IPS-15b (cell line): Measurements from ENCODE around the gene YAP1.
"Not testable (repeated sequence)": the region's sequence is repeated elsewhere in the genome, so short reads cannot be mapped to it uniquely, and the experiment has no call there.

Experiments used
- H3K27me3 ChIP-seq: one replicate; pipeline ENCODE4 v1.6.1; 2013; ENCODE audit warnings: low read length; ENCODE audit not compliant: control insufficient read depth, insufficient read depth
- H3K36me3 ChIP-seq: one replicate; pipeline ENCODE4 v1.6.1; 2013; ENCODE audit warnings: low read length; ENCODE audit not compliant: control insufficient read depth, insufficient read depth
- H3K4me1 ChIP-seq: one replicate; pipeline ENCODE4 v1.6.1; 2013; ENCODE audit warnings: mild to moderate bottlenecking, low read length; ENCODE audit not compliant: control insufficient read depth, insufficient read depth
- H3K4me3 ChIP-seq: one replicate; pipeline ENCODE4 v1.5.1; 2013; ENCODE audit warnings: low read depth, low read length
- H3K9ac ChIP-seq: one replicate; pipeline ENCODE4 v1.6.1; 2013; ENCODE audit warnings: low read depth, mild to moderate bottlenecking, low read length
- H3K9me3 ChIP-seq: one replicate; pipeline ENCODE4 v1.6.1; 2013; ENCODE audit warnings: mild to moderate bottlenecking, low read length; ENCODE audit not compliant: control insufficient read depth, insufficient read depth

Gene YAP1

DNA sequence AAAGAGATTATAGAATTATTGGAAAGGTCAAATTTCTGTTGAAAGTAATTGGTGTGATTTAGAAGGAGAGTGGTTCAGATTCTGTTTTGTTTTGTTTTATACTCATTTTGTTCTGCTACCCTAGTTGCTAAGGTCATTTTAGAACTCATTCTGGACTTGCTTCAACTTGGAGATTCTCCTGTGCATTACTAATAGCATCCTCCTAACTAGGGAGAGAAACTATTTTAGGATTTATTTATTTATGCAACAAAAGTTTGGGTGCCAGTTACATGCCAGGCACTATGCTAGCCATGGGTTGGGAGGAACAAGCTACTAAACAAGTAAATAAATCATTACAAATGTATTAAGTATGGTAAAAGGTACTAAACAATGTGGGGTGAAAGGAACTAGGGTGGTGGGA lies 84.0 kb downstream of the YAP1 start:
- H3K27me3 ChIP-seq: no peaks in the 10 kb centered on the region

DNA sequence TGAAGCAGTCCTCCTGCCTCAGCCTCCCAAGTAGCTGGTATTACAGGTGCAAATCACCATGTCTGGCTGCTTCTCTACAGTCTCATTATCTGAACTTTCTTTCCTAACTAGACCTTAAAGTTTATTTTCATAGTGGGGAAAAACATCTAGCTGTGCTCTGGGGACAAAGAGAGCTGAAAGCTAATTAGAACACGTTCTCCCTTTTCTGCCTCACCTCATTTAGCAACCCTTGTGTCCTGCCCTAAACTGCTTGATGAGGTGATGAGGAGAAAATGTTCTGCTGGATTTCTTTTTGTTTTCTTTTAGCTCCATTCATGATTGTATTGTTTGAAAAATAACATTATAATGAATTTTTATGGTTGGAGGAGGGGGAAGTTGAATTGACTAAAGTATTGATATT lies 84.7 kb downstream of the YAP1 start:
- Histone ChIP-seq H3K4me1 (peaks cover 26% of the 10 kb centered on the region), H3K36me3 (no peaks in the 10 kb centered on the region), H3K9ac (no peak overlapping the region), H3K9me3 (no peaks in the 10 kb centered on the region), H3K27me3 (no peaks in the 10 kb centered on the region), H3K4me3 (no peak overlapping the region)

More for the DNA sequence above, 84.0 kb downstream of the YAP1 start:
- no peaks in the 10 kb centered on the region for H3K36me3 ChIP-seq
- peaks cover 25% of the 10 kb centered on the region for H3K4me1 ChIP-seq
- no peak overlapping the region for H3K9ac ChIP-seq
- H3K4me3 ChIP-seq: no peak overlapping the region
- no peaks in the 10 kb centered on the region for H3K9me3 ChIP-seq

DNA sequence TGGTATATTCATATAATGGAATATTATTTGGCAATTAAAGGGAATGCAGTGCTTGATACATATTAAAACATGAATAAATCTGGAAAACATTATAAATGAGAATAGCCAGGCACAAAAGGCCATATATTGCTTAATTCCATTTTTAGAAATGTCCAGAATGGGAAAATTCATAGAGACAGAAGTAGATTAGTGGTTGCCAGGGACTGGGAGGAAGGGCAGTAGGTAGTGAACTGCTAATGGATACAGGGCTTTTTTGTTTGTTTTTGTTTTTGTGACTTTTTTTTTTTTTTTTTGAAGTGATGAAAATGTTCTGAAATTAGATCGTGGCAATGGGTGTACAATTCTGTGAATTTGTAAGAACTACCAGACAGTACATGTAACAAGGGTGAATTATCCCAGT lies 86.1 kb downstream of the YAP1 start:
- H3K36me3 ChIP-seq: no peaks in the 10 kb centered on the region
- H3K4me1 ChIP-seq: peaks cover 34% of the 10 kb centered on the region
- H3K27me3 ChIP-seq: no peaks in the 10 kb centered on the region
- H3K9me3 ChIP-seq: no peaks in the 10 kb centered on the region
- H3K9ac ChIP-seq: no peak overlapping the region
- H3K4me3 ChIP-seq: no peak overlapping the region

DNA sequence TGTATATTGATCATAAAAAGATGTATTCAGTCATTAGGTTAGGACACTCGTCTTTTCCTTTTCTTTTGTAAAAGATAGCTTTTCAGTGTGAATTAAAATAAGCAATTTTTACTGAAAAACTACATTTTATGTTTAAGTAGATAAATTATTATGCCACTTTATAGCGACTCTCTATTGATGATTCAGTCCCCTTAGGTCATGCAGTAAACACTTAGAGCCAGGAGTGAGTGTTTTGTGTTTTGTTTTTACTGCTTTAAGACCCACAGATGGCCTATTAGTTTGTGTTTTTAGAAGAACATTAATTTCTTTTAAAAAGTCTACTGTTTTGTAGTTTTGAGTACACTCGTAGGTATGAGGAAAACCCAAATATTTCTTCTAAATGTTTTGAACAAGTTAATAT lies 86.6 kb downstream of the YAP1 start:
- no peak overlapping the region for H3K9ac ChIP-seq

DNA sequence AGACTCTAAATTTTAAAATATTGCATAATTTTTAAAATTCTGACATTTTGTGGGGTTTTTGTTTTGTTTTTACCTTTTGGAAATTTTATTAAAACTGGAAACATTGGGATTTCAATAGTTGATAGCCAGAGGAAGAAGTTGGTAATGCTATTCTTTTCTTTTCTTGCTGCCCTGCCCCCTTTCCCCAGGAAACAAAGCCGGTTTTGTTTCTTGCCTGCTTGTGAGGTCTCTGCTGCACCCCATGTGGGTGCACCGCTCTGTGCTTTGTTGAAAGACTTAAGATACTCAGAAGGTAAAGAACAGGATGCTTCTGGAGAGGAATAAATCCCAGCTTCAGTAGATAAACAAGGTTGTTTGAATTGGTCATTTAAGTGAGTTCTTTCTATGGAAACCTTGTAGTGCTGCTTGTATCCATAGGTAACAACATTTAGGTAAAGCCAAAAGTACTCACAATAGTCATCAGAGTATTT lies 87.5 kb downstream of the YAP1 start:
- H3K4me3 ChIP-seq: no peak overlapping the region
- no peak overlapping the region for H3K9ac ChIP-seq
- H3K36me3 ChIP-seq: no peaks in the 10 kb centered on the region
- H3K27me3 ChIP-seq: no peaks in the 10 kb centered on the region
- no peaks in the 10 kb centered on the region for H3K9me3 ChIP-seq
- peaks cover 43% of the 10 kb centered on the region for H3K4me1 ChIP-seq

More for the DNA sequence above, 86.6 kb downstream of the YAP1 start:
- Histone ChIP-seq H3K36me3 (no peaks in the 10 kb centered on the region), H3K4me1 (peaks cover 39% of the 10 kb centered on the region), H3K27me3 (no peaks in the 10 kb centered on the region), H3K4me3 (no peak overlapping the region), H3K9me3 (no peaks in the 10 kb centered on the region)

DNA sequence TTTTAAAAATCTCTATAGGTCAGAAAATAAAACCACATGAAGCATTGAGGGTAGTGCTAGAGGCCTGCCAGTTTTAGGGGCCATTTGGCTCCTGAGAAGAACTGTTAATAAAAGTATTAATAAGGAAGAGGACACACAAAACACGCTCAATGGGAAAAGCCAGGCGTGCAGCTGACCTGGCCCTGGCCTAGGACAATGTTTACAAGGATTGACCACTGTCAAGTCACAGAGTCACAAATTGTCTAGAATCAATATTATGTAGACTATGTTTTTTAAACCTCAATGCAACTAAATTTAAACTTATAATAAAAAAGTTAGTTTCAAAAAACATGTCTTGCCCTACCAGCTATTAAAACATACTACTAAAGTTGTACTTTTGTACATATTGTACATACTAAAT lies 89.4 kb downstream of the YAP1 start:
- no peaks in the 10 kb centered on the region for H3K9me3 ChIP-seq
- no peaks in the 10 kb centered on the region for H3K36me3 ChIP-seq
- no peaks in the 10 kb centered on the region for H3K27me3 ChIP-seq
- no peak overlapping the region for H3K4me3 ChIP-seq
- no peak overlapping the region for H3K9ac ChIP-seq
- peaks cover 56% of the 10 kb centered on the region for H3K4me1 ChIP-seq

DNA sequence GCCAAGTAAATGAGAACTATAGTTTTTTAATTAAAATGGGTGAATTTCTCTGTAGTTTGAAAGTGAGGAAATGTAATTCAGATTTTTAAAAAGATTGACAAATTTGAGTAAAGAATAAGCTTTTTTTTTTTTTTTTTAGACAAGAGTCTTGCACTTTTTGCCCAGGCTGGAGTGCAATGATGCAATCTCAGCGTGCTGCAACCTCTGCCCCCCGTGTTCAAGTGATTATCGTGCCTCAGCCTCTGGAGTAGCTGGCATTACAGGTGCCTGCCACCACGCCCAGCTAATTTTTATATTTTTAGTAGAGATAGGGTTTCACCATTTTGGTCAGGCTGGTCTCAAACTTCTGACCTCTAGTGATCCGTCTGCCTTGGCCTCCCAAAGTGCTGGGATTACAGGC lies 90.1 kb downstream of the YAP1 start:
- not testable (repeated sequence) for H3K36me3 ChIP-seq, H3K9me3 ChIP-seq, H3K4me3 ChIP-seq, H3K9ac ChIP-seq, H3K27me3 ChIP-seq
- H3K4me1 ChIP-seq: peaks cover 57% of the 10 kb centered on the region

DNA sequence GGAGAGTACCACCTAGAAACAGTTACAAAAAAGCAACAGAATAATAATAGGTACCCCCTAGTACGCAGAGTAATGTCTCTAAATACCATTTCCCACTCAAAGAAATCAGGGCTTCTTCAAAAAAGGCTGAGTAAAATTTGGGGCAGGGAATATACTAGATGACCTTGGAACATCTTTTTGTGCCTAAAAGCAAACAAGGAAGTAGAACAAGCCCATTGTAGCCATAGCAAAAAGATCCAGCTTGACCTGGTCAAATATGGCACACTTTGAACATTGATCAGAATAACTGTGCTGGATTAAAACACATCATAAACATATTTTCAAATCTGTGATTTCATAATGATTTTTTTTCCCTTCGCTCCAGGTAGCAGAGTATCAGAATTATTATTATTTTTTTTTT lies 91.5 kb downstream of the YAP1 start:
- H3K4me1 ChIP-seq: peaks cover 57% of the 10 kb centered on the region
- no peaks in the 10 kb centered on the region for H3K36me3 ChIP-seq
- no peak overlapping the region for H3K4me3 ChIP-seq
- H3K9me3 ChIP-seq: no peaks in the 10 kb centered on the region
- H3K27me3 ChIP-seq: no peaks in the 10 kb centered on the region
- no peak overlapping the region for H3K9ac ChIP-seq

DNA sequence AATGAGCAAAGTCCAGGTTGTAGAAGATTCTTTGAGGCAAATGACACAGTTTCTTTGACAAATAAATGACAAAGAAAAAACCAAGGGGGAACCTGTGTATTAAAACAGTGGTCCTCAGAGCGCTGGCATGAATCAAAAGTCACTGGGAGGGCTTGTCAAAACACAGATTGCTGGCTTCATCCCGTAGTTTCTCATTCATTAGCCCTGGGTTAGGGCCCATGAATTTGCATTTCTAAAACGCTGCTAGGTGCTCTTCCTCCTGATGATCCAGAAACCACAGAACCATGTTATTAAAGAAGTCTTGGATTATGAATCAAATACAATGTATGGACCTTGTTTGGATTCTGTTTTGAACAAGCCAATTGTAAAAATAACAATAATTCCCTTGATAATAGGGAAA lies 92.7 kb downstream of the YAP1 start:
- Histone ChIP-seq H3K4me3 (no peak overlapping the region), H3K27me3 (no peaks in the 10 kb centered on the region), H3K36me3 (no peaks in the 10 kb centered on the region), H3K9me3 (no peaks in the 10 kb centered on the region), H3K9ac (no peak overlapping the region), H3K4me1 (peaks cover 54% of the 10 kb centered on the region)

DNA sequence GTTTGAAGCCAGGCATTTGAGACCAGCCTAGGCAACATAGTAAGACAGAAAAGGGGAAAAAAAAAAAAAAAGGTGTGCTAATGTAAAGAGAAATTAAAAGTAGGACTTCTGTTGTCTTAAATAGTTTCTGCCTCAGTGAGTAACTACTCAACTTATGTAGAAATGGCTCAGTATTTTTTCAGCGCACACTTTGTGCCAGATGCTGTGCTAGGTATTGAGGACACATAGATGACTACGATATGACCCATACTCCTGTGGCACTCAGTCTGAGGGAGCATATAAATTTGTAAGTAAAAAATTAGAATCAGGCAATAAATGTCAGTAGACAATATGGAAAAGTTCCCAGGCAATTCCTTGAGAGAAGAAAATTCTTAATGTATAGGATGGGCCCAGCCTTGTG lies 93.9 kb downstream of the YAP1 start:
- peaks cover 53% of the 10 kb centered on the region for H3K4me1 ChIP-seq
- no peaks in the 10 kb centered on the region for H3K9me3 ChIP-seq
- no peaks in the 10 kb centered on the region for H3K27me3 ChIP-seq
- H3K4me3 ChIP-seq: no peak overlapping the region
- H3K9ac ChIP-seq: no peak overlapping the region
- no peaks in the 10 kb centered on the region for H3K36me3 ChIP-seq

DNA sequence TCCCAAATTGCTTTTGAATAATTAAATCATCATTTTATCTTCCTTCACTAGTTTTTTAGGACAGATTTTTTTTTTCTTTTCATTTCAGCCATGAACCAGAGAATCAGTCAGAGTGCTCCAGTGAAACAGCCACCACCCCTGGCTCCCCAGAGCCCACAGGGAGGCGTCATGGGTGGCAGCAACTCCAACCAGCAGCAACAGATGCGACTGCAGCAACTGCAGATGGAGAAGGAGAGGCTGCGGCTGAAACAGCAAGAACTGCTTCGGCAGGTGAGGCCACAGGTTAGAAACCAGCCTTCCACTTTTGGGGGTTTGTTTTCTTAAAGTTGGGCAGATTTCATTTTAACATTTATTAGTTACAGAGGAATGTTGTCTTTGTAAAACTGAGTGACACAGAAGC lies 95.6 kb downstream of the YAP1 start:
- Histone ChIP-seq H3K4me1 (peaks cover 53% of the 10 kb centered on the region), H3K36me3 (no peaks in the 10 kb centered on the region), H3K9ac (no peak overlapping the region), H3K4me3 (no peak overlapping the region), H3K27me3 (no peaks in the 10 kb centered on the region), H3K9me3 (no peaks in the 10 kb centered on the region)

DNA sequence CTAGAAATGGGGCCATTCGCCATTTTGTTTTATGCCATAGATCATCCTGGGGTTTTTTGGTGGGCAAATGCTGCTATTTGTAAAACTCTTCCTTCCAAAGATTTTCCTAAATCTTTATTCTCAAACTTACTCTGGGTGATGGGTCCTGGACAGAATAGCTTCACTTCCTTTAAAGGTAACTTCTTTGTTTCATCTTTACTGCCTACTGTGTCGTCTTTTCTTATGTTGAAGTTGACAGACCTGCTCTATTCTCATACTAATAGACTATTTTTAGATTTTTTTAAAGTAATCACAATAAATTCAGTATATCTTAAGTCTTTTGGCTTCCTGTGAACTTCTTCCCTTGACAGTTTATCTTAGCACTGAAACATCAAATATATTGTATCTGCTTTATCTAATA lies 98.6 kb downstream of the YAP1 start:
- no peaks in the 10 kb centered on the region for H3K9me3 ChIP-seq
- H3K36me3 ChIP-seq: no peaks in the 10 kb centered on the region
- peak overlapping the region; percentile 18 for H3K4me3 ChIP-seq
- H3K4me1 ChIP-seq: peaks cover 34% of the 10 kb centered on the region
- H3K27me3 ChIP-seq: no peaks in the 10 kb centered on the region
- H3K9ac ChIP-seq: no peak overlapping the region

DNA sequence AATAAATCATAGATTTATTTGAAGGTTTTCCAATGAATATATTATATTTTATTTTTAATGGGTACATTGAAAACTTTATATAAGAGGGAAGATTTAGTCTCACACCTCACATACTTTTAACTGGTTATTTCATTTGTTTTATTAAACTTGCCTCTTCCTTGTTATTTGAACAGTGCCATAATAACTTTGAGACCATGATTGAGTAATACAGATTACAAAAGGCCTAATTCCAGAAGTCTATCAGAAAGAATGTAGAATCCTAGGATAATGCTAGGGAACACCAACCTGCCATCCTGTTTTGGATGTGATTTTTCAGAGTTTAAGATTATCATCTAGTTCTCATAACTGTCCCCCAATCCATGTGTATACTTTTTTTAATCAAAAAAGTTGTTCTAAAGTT lies 104.4 kb downstream of the YAP1 start:
- Histone ChIP-seq H3K4me1 (peaks cover 1% of the 10 kb centered on the region), H3K27me3 (no peaks in the 10 kb centered on the region), H3K9ac (no peak overlapping the region), H3K9me3 (no peaks in the 10 kb centered on the region), H3K4me3 (no peak overlapping the region), H3K36me3 (no peaks in the 10 kb centered on the region)
